Nucleus accumbens (tissue), 56 donors: ENCODE data around the gene BLZF1.
"Not testable (repeated sequence)": the region's sequence is repeated elsewhere in the genome, so short reads cannot be mapped to it uniquely, and the experiment has no call there.

Experiments
- DNase-seq, 56 donors: peaks; one replicate each; lab custom pipeline; 2025; lab: John Stamatoyannopoulos, UW

BLZF1 gene

GRCh38 chr1:169367686-169368405 is at the start of gene BLZF1, which contains the start of gene NME7:
Gene BLZF1, plus strand, starts transcription at chr1:169368195. Its CDS starts 1,328 bp downstream, at chr1:169369523.
Gene NME7, minus strand, starts transcription at chr1:169367797. Its CDS starts 87 bp downstream, at chr1:169367710.
- peak; percentile 58 to 98 (median 93) for DNase-seq

- no peak for DNase-seq
Measured at GRCh38 chr1:169318536-169319244, 49.3 kb upstream of the BLZF1 start.

- DNase-seq, result no peak
Measured at GRCh38 chr1:169321539-169321938, 46.5 kb upstream of the BLZF1 start.

GRCh38 chr1:169322138-169322537 is 45.9 kb upstream of the BLZF1 start:
- peak in 7 of 56 donors; percentile 0 to 30 (median 6) for DNase-seq

GRCh38 chr1:169325117-169325516 is 42.9 kb upstream of the BLZF1 start:
- DNase-seq, result no peak

GRCh38 chr1:169326261-169326955 is 41.6 kb upstream of the BLZF1 start:
- no peak for DNase-seq

GRCh38 chr1:169326956-169327268 is 41.1 kb upstream of the BLZF1 start:
- no peak for DNase-seq

- no peak for DNase-seq
Measured at GRCh38 chr1:169327875-169328274, 40.1 kb upstream of the BLZF1 start.

- DNase-seq, result no peak
Measured at GRCh38 chr1:169329383-169329782, 38.6 kb upstream of the BLZF1 start.

- DNase-seq, result no peak
Measured at GRCh38 chr1:169330927-169331326, 37.1 kb upstream of the BLZF1 start.

- not testable (repeated sequence) for DNase-seq
Measured at GRCh38 chr1:169334727-169335126, 33.3 kb upstream of the BLZF1 start.

- DNase-seq, result not testable (repeated sequence)
Measured at GRCh38 chr1:169336947-169337715, 30.9 kb upstream of the BLZF1 start.

GRCh38 chr1:169338617-169339016 is 29.4 kb upstream of the BLZF1 start:
- DNase-seq, result no peak

GRCh38 chr1:169339773-169340172 is 28.2 kb upstream of the BLZF1 start:
- DNase-seq, result no peak

GRCh38 chr1:169340882-169341281 is 27.1 kb upstream of the BLZF1 start:
- no peak for DNase-seq

- DNase-seq, result not testable (repeated sequence)
Measured at GRCh38 chr1:169342096-169342495, 25.9 kb upstream of the BLZF1 start.

- no peak for DNase-seq
Measured at GRCh38 chr1:169345511-169345910, 22.5 kb upstream of the BLZF1 start.

- DNase-seq, result no peak
Measured at GRCh38 chr1:169346036-169346589, 21.9 kb upstream of the BLZF1 start.

- no peak for DNase-seq
Measured at GRCh38 chr1:169347688-169348382, 20.2 kb upstream of the BLZF1 start.
